SW 1271 (cell line): ENCODE results near the gene TTLL3.
"Not testable (repeated sequence)": the region's sequence is repeated elsewhere in the genome, so short reads cannot be mapped to it uniquely, and the experiment has no call there.

Experiments used
- DNase-seq, 2 experiments: peaks; one replicate each; lab custom pipeline; 2025; lab: John Stamatoyannopoulos, UW

Gene TTLL3

DNA sequence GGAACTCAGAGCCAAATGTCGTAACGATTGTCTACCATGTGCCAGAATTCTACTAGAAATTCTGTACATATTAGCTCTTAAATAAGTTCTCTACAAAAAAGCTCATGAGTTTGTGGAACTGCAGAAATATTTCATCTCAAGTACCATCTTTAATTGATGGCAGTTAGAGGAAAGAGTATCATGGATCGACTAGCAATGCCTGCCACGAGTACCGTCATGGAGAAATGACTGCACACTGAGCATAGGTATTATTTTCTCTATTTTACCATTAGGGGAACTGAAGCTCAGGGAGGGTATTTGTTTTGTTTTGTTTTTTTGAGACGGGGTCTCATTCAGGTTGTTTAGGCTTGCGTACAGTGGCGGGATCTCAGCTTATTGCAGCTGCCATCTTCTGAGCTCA, 31.0 kb downstream of the TTLL3 start:
- no peak for DNase-seq

DNA sequence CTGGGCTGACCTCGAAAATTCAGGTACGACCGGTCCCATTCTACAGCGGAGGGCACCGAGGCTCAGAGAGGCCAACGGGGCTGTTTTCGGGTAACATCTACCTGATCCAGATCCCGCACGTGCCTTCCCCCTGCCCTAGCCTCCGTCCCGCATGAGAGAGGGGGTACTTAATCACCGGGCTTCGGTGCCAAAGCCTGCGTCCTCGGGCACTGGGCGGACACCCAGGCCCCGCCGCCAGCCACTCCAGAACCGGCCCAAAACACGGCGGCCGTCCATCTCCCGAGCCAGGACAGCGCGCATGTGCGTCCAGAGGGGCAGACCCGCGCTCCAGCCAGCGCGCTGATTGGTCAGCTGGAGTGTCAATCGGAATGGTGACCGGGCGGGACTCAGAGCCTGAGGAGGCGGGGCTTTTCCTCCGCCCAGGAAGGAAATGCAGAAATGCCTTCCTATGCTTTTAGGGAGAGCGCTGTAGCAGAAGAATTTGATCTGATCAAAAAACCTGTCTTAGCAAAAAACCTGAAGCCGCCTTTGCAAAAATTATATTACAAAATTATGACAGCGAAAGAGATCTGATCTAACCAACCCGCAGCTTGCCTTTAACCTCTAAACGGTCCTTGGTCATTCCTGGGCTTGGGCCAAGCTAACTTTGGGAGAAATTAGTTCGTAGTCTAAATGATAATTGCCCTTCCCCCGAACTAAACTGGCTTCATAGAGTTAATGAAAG, 33.8 kb downstream of the TTLL3 start, which contains the start of gene RPUSD3:
TSS of gene RPUSD3 (minus strand) at position 294 of the 724 bp plus-strand sequence. CDS start at position 276, 18 bp downstream.
- peak; percentile 77 to 93 for DNase-seq

DNA sequence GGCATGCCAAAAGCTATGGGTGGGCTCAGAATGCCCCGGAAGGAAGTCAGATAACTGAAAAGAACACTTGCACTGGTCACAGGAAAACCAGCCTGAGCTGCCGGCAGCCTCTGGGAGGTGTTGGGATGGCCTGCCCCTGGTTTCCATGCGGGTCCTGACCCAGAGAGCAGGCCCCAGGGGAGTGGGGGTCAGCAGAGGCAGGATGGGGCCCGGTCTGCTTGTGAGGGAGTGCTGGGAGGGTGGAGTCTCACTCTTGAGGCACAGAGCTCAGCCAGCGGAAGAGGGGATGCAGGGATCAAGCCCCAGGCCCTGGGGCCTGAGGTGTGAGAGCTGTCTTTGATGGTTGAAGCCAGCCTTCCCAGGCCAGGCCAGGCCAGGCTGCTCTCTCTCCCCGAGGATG, 36.2 kb downstream of the TTLL3 start:
- DNase-seq = no peak

DNA sequence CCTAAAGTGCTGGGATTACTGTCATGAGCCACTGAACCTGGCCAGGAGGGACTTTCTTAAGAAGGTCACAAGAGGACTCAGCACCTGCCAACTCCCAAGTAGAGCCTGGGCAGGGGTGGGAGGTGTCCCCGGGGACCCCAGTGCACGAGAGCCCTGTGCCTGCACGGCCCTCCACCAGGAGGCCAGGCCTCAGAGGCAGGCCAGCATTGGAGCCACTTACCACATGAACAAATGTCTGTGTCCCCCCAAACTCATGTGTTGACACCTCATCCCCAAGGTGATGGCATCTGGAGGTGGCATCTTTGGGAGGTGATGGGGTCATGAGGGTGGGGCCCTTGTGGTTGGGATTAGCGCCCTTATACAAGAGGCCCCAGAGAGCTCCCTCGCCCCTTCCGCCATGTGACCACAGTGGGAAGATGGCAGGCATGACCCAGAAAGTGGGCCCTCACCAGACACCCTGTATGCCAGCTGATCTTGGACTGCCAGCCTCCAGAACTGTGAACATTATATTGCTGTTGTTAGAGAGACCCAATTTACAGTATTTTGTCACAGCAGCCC, 36.9 kb downstream of the TTLL3 start:
- no peak for DNase-seq

DNA sequence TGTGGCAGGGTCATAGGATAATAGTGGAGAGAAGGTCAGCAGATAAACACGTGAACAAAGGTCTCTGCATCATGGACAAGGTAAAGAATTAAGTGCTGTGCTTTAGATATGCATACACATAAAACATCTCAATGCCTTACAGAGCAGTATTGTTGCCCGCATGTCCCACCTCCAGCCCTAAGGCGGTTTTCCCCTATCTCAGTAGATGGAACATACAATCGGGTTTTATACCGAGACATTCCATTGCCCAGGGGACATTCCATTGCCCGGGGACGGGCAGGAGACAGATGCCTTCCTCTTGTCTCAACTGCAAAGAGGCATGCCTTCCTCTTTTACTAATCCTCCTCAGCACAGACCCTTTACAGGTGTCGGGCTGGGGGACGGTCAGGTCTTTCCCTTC, 37.8 kb downstream of the TTLL3 start:
- DNase-seq = not testable (repeated sequence)

DNA sequence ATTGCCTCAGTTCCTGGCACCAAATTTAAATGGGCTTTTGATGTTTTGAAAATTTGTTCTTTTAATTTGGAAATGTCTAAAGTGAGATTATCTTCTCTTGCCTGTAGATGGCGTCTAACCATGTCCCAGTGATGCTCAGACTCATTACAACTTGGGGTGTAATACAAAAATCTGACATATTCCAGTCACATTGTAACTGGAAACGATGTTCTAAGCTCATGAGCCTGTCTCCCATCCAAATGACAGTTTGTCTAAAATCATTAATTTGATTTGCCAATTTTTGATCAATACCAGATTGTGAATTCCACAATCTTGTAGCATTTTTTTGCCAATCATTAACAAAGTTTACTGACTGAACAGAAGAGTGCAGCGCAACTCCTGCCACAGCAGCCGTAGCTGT, 38.8 kb downstream of the TTLL3 start:
- DNase-seq = not testable (repeated sequence)

DNA sequence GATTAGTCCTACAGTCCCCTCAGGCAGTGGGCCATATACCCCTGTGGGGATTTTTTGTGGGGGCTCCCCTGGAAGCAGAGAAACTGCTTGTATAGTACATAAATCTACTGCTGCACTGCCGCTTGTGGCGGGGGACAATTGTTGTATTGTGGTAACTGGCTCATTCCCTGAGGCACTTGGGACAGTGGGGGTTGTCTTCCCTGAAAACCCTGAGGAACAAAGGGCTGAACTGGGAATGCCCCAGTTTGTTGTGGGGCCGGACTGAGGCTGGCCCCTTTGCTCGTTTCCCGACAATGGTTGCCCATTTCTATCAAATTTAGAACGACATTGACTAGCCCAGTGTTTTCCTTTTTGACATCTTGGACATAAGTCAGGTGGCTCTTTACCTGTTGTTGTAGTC, 41.3 kb downstream of the TTLL3 start:
- not testable (repeated sequence) for DNase-seq

DNA sequence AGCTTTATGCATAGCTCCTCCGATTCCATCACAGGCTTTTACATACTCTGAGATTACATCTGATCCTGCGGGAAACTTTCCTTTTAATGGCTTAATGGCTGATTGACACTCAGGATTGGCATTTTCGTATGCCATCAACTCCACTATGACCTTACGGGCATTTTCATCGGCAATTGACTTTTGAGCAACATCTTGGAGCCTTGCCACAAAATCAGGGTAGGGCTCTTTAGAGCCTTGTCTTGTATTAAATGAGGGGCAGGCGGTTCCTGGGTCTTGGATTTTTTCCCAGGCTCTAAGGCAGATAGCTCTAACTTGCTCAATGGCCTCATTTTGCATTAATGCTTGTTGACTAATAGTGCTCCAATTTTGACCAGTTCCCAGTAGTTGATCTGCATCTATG, 41.9 kb downstream of the TTLL3 start:
- not testable (repeated sequence) for DNase-seq

DNA sequence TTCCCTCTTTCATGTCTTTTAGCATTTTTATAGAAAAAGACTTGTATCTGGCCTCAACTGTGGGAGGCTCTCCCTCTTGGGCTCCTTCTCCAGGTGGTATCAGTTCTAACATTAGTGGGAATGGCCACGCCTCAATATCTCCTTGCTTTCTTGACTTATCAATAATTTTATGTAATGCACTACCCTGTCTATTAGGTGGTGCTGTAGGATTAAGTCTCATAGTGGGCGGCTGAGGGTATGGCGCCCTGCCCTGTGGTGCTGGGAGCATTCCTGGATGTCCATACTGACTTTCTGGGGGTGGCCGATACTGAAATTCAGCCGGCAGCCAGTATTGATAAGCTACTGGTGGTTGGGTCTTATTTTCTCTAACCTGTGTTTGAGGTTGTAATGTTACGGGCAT, 42.5 kb downstream of the TTLL3 start:
- DNase-seq = no peak

DNA sequence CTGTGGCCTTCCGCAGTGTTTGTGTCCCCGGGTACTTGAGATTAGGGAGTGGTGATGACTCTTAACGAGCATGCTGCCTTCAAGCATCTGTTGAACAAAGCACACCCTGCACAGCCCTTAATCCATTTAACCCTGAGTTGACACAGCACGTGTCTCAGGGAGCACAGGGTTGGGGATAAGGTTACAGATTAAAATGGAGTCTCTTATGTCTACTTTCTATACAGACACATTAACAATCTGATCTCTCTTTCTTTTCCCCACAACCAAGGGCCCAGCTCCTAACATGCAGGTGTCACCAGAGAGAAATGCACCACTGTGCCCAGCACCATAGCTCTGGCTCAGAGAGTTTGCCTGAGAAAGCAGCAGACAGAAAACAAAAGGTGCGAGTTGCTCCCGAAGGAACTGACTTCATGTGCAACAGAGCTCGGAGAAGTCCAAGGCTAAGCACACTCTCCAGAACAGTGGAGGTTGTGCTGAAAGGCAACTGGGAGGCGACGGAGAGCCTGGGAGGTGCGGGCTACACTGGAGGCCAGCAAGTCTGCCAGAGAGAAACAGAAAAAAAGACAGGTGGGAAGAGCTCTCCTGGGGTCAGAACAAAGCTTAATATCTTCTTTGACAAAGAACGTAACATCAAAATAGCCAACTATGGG, 44.4 kb downstream of the TTLL3 start:
- not testable (repeated sequence) for DNase-seq

DNA sequence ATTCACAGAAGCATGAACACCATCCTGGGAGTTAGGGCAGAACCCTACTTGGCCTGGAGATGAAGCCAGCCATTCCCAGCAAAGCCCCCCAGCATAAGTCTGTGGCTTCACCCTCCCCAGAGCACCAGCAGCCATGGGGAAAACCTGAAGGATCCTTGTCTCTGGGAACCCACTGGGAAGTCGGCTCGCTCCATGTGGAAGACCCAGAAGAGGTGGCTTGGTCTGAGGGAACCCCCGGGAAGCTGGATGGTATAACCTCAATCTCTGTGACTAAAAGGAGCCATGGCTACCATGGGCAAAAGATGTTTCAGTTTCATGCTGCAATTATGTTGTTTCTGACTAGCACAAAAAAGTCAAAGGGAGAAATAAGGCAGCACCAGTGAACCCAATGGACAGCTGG, 45.5 kb downstream of the TTLL3 start:
- no peak for DNase-seq

DNA sequence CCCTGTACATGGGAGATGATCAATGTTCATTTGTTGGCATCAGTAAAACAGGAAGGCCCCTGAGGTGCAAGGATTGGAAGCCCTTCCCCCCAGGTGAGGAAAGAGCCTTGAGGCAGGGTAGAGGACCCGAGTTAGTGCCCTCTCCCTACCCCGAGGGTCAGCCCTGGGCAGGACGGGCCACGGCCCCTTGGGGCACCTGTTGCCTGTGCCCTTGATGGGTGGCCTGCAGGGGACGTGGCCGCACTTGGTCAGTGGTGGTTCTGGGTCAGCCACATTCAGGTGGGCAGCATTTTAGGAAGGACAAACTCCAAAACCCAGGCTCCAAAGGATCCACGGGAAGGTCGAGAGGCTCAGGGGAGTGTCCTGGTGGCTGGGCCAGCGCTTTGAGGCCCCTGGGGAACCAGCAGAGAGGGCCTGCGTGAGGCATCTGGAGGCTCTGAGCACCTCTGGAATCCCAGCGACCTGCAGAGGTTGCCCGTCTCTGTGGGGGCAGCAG, 49.5 kb downstream of the TTLL3 start:
- no peak for DNase-seq

DNA sequence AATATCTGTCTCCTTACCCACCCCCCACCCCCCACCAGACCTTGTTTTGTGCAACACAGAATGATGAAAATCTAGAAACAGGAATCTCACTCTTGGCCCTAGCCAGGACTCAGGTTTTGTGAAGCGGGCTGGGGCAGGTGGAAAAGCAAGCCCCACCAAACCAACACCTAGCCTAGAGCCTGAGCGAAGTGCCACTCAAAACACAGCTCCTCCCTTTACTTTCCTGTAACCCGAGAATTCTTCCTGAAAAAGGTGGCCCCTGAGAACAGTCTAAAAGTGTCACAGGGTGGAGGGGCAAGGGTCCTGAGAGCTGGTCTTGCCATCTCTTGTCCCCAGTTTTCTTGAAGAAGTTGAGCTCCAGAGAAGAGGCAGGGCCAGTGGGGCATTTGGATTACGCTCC, 51.1 kb downstream of the TTLL3 start:
- no peak for DNase-seq

DNA sequence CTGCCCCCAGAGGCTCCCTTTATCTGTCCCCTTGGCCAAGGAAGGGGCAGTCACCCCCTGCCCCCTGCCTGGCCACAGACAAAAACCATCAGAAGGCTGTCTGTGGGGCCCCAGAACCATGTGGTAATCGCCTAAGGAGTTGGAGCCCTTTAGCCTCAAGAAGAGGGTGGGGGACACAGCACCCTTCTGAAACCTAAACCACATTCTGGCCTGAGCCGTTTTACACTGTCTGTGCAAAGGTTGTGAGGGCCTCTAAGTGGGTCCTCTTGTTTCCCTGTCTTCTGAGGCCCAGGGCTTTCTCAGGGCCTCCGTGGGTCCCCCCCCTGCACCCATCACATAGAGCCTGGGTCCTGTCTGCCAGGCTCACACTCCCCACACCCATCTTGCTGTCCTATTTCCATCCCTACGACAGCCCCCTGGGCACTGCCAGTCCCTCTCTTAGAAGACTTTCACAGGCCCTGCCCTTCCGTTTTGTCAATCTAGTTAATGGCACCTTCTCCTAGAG, 51.6 kb downstream of the TTLL3 start:
- no peak for DNase-seq

DNA sequence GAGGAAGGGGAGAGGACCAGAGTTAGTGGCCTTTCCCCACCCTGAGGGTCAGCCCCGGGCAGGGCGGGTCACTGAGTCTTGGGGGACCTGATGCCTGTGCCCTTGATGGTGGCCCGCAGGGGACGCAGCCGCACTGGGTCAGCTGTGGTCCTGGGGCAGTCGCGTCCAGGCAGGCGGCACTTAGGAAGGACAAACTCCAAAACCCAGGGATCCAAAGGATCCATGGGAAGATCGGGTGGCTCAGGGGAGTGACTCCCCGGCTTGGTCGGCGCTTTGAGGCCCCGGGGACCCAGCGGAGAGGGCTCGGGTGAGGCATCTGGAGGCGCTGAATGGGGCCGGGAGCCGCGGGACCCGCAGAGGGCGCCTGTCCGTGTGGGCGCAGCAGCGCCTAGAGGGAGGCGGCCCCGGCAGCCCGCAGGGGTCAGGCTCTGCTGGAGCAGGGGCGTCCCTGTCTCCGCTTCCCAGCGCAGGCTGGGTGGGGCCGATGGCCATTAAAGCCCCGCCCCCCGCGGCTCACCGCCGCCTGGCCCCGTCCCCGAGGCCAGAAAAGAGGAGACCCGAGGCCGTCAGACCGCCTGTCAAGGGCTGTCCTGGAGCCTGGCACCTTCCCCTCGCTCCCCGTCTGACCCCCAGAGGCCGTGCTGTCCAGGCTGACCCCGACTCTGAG, 52.5 kb downstream of the TTLL3 start:
- no peak for DNase-seq

DNA sequence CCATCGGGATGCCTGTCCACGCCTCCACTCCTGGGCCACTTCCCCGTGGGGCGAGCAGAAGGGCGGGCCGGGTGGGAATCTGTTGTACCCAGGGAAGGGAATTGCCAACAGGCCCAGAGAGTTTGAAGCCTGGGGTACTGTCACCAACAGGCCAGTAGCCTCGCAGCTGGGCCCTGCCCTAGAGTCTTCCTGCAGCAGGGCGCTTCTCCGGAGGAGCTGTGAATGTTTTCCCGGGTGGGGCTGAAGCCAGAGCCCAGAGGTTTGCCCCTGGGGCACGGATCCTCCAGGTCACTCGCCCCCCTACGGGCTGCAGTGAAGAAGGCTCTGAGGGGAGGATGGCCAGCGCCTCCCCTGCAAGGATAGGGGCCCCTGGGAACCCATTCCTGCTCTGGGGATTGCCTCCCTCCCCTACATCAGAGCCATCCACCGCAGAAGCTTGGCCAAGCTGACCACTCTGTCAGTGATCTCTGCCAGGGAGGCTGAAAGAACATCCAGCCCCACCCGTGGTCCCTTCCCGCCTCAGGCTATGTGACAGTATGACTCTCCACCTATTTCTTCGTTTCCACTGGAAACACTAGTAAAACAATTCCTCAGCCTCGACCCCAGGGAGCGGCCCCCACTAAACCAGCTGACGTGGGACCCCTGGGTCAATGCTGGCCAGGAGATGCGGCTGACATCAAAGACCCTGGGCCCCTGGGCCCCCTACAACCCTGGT, 53.2 kb downstream of the TTLL3 start:
- DNase-seq = no peak

DNA sequence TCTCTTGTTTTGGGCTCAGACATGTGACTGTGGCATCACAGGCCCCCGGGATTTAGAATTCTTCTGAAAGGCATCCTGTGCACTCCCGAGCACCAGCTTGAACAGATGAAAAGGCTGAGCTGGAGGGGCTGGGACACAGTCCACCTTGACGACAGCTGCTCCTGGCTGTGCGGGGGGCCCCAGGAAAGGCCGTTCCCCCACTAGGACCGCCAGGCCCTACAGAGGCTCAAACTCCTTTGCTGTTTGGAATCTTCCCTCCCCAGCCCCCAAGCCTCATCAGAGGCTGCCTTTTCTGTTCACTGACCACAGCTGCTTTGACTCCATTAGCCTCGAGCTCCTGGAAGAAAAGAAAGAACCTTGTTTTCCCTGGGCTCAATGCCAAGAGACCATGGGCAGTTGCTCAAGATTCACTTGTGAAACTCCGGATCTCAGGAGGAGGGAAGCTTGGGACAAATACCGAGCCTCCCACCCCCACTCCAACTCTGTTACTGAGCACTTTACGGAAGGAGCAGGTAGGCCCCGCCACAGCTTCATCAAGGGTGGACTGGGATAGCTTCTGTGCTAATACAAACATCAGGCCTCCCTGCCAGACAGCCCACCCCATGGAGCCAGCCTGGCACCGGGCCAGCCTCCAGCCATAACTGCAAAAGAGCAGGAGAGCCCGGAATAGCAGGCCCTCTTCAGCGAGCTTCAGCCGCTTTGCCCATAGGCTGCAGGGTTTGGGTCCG, 54.3 kb downstream of the TTLL3 start:
- no peak for DNase-seq

DNA sequence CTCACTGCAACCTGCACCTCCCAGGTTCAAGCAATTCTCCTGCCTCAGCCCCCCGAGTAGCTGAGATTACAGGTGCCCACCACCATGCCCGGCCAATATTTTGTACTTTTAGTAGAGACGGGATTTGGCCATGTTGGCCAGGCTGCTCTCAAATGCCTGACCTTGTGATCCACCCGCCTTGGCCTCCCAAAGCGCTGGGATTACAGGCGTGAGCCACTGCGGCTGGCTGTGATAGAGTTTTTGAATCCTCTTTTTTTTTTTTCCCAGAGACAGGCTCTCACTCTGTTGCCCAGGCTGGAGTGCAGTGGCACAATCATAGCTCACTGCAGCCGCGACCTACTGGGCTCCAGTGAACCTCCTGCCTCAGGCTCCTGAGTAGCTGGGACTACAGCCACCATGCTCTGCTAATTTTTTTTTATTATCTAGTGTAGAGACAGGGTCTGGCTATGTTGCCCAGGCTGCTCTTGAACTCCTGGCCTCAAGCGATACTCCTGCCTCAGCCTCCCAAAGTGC, 55.1 kb downstream of the TTLL3 start:
- not testable (repeated sequence) for DNase-seq

DNA sequence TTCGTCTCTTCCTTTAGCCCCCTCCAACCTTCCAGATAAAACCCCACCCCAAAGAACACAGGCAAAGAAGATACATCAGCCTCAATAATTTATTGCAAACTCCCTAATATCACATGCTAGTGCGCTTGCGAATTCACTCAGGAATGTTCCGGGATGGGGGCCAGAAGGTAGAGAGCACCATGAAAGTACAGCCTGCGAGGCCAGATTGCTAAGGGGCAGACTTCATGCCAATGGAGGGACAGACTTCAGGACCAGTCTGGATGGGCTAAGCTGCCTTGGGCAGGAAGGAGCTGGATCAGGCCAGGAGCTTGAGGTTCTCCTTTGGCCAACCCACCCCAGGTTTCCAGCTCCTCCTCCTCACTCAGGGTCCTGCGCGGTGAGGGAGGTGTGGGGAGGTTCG, 56.6 kb downstream of the TTLL3 start:
- no peak for DNase-seq

DNA sequence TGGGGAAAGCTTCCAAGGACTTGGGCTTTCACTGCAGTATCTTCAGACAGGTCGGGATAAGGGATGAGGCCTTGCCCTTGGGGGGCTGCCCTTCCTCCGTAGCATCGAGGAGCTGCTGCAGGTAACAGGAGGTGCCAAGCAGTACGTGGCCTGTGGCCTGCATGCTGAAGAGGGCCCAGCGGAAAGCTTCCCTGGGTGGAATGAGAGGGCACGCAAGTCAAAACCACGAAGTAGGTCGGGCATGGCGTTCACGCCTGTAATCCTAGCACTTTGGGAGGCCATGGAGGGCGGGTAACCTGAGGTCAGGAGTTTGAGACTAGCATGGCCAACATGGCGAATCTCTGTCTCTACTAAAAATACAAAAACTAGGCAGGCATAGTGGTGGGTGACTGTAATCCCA, 57.0 kb downstream of the TTLL3 start:
- no peak for DNase-seq

DNA sequence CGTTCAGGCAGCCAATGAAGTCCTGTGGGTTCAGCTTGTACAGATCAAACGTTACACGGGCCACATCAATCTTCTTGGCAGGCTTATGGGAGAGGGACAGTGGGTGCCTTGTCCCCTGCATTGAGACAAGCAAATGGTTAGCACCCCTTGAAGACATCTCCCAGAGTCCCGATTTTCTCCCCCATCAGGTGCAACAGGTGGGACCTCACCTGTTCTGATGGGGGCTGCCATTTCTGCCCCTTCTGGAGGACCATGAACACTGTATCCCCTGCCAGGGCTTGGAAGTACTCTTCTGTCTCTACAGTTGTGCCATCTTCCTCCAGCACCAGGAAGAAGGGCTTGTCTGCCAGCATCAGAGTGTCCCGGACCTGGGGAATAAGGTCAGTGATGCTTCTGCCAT, 59.9 kb downstream of the TTLL3 start:
- DNase-seq = no peak
